ENCODE results near the gene SLC38A8.

The SLC38A8 gene

GRCh38 chr16:84021488-84021887, 21.1 kb downstream of the SLC38A8 start:
- no peaks in the 10 kb centered on the region for H3K27me3 ChIP-seq (ENCODE audit: control insufficient read depth, insufficient read depth, low read length)
- no peak overlapping the region for H3K9ac ChIP-seq (ENCODE audit: low read depth, low read length)
- no peak overlapping the region for H3K4me3 ChIP-seq (ENCODE audit: low read depth, low read length)
- no peaks in the 10 kb centered on the region for H3K36me3 ChIP-seq (ENCODE audit: control insufficient read depth, insufficient read depth, low read length)
- no peaks in the 10 kb centered on the region for H3K4me1 ChIP-seq (ENCODE audit: control insufficient read depth, insufficient read depth, low read length)
- no peaks in the 10 kb centered on the region for H3K9me3 ChIP-seq (ENCODE audit: control insufficient read depth, insufficient read depth, low read length)

GRCh38 chr16:84020353-84020752, 22.2 kb downstream of the SLC38A8 start:
- no peaks in the 10 kb centered on the region for H3K36me3 ChIP-seq (ENCODE audit: control insufficient read depth, insufficient read depth, low read length)
- H3K9ac ChIP-seq (ENCODE audit: low read depth, low read length) = no peak overlapping the region
- no peak overlapping the region for H3K4me3 ChIP-seq (ENCODE audit: low read depth, low read length)
- no peaks in the 10 kb centered on the region for H3K27me3 ChIP-seq (ENCODE audit: control insufficient read depth, insufficient read depth, low read length)
- no peaks in the 10 kb centered on the region for H3K9me3 ChIP-seq (ENCODE audit: control insufficient read depth, insufficient read depth, low read length)
- no peaks in the 10 kb centered on the region for H3K4me1 ChIP-seq (ENCODE audit: control insufficient read depth, insufficient read depth, low read length)

GRCh38 chr16:84018710-84019109, 23.9 kb downstream of the SLC38A8 start:
- no peaks in the 10 kb centered on the region for H3K9me3 ChIP-seq (ENCODE audit: control insufficient read depth, insufficient read depth, low read length)
- H3K27me3 ChIP-seq (ENCODE audit: control insufficient read depth, insufficient read depth, low read length) = no peaks in the 10 kb centered on the region
- H3K9ac ChIP-seq (ENCODE audit: low read depth, low read length) = no peak overlapping the region
- H3K36me3 ChIP-seq (ENCODE audit: control insufficient read depth, insufficient read depth, low read length) = no peaks in the 10 kb centered on the region
- H3K4me1 ChIP-seq (ENCODE audit: control insufficient read depth, insufficient read depth, low read length) = peaks cover 6% of the 10 kb centered on the region
- H3K4me3 ChIP-seq (ENCODE audit: low read depth, low read length) = no peak overlapping the region

- no peak overlapping the region for H3K4me3 ChIP-seq (ENCODE audit: low read depth, low read length)
- H3K9ac ChIP-seq (ENCODE audit: low read depth, low read length) = no peak overlapping the region
- no peaks in the 10 kb centered on the region for H3K9me3 ChIP-seq (ENCODE audit: control insufficient read depth, insufficient read depth, low read length)
- H3K4me1 ChIP-seq (ENCODE audit: control insufficient read depth, insufficient read depth, low read length) = peaks cover 6% of the 10 kb centered on the region
- peaks cover 3% of the 10 kb centered on the region for H3K27me3 ChIP-seq (ENCODE audit: control insufficient read depth, insufficient read depth, low read length)
- no peaks in the 10 kb centered on the region for H3K36me3 ChIP-seq (ENCODE audit: control insufficient read depth, insufficient read depth, low read length)
These were observed 26.1 kb downstream of the SLC38A8 start for GRCh38 chr16:84016477-84016876.

GRCh38 chr16:84015399-84015798, 27.2 kb downstream of the SLC38A8 start:
- H3K27me3 ChIP-seq (ENCODE audit: control insufficient read depth, insufficient read depth, low read length) = peaks cover 3% of the 10 kb centered on the region
- peaks cover 6% of the 10 kb centered on the region for H3K4me1 ChIP-seq (ENCODE audit: control insufficient read depth, insufficient read depth, low read length)

GRCh38 chr16:84014570-84015327, 27.8 kb downstream of the SLC38A8 start:
- no peak overlapping the region for H3K9ac ChIP-seq (ENCODE audit: low read depth, low read length)

More at GRCh38 chr16:84015399-84015798, 27.2 kb downstream of the SLC38A8 start:
- H3K9me3 ChIP-seq (ENCODE audit: control insufficient read depth, insufficient read depth, low read length) = no peaks in the 10 kb centered on the region
- H3K36me3 ChIP-seq (ENCODE audit: control insufficient read depth, insufficient read depth, low read length) = no peaks in the 10 kb centered on the region
- H3K4me3 ChIP-seq (ENCODE audit: low read depth, low read length) = no peak overlapping the region
- H3K9ac ChIP-seq (ENCODE audit: low read depth, low read length) = no peak overlapping the region

GRCh38 chr16:84013787-84014569, 28.6 kb downstream of the SLC38A8 start:
- Histone ChIP-seq H3K9ac (ENCODE audit: low read depth, low read length) (no peak overlapping the region), H3K4me1 (ENCODE audit: control insufficient read depth, insufficient read depth, low read length) (peaks cover 6% of the 10 kb centered on the region), H3K9me3 (ENCODE audit: control insufficient read depth, insufficient read depth, low read length) (no peaks in the 10 kb centered on the region), H3K27me3 (ENCODE audit: control insufficient read depth, insufficient read depth, low read length) (peaks cover 3% of the 10 kb centered on the region), H3K36me3 (ENCODE audit: control insufficient read depth, insufficient read depth, low read length) (no peaks in the 10 kb centered on the region), H3K4me3 (ENCODE audit: low read depth, low read length) (no peak overlapping the region)

More at GRCh38 chr16:84014570-84015327, 27.8 kb downstream of the SLC38A8 start:
- Histone ChIP-seq H3K4me3 (ENCODE audit: low read depth, low read length) (peak overlapping the region; percentile 30), H3K9me3 (ENCODE audit: control insufficient read depth, insufficient read depth, low read length) (no peaks in the 10 kb centered on the region), H3K36me3 (ENCODE audit: control insufficient read depth, insufficient read depth, low read length) (no peaks in the 10 kb centered on the region), H3K4me1 (ENCODE audit: control insufficient read depth, insufficient read depth, low read length) (peaks cover 6% of the 10 kb centered on the region), H3K27me3 (ENCODE audit: control insufficient read depth, insufficient read depth, low read length) (peaks cover 3% of the 10 kb centered on the region)

- no peaks in the 10 kb centered on the region for H3K36me3 ChIP-seq (ENCODE audit: control insufficient read depth, insufficient read depth, low read length)
- H3K9me3 ChIP-seq (ENCODE audit: control insufficient read depth, insufficient read depth, low read length) = no peaks in the 10 kb centered on the region
- peaks cover 3% of the 10 kb centered on the region for H3K27me3 ChIP-seq (ENCODE audit: control insufficient read depth, insufficient read depth, low read length)
- H3K9ac ChIP-seq (ENCODE audit: low read depth, low read length) = no peak overlapping the region
- H3K4me3 ChIP-seq (ENCODE audit: low read depth, low read length) = no peak overlapping the region
- H3K4me1 ChIP-seq (ENCODE audit: control insufficient read depth, insufficient read depth, low read length) = no peaks in the 10 kb centered on the region
These were observed 33.3 kb downstream of the SLC38A8 start for GRCh38 chr16:84009282-84009681.

- Histone ChIP-seq H3K27me3 (ENCODE audit: control insufficient read depth, insufficient read depth, low read length) (peaks cover 3% of the 10 kb centered on the region), H3K36me3 (ENCODE audit: control insufficient read depth, insufficient read depth, low read length) (no peaks in the 10 kb centered on the region), H3K9me3 (ENCODE audit: control insufficient read depth, insufficient read depth, low read length) (no peaks in the 10 kb centered on the region), H3K4me1 (ENCODE audit: control insufficient read depth, insufficient read depth, low read length) (no peaks in the 10 kb centered on the region), H3K4me3 (ENCODE audit: low read depth, low read length) (no peak overlapping the region), H3K9ac (ENCODE audit: low read depth, low read length) (no peak overlapping the region)
These were observed 34.6 kb downstream of the SLC38A8 start for GRCh38 chr16:84007965-84008364.

GRCh38 chr16:84007520-84007919, 35.1 kb downstream of the SLC38A8 start:
- H3K9me3 ChIP-seq (ENCODE audit: control insufficient read depth, insufficient read depth, low read length) = no peaks in the 10 kb centered on the region

GRCh38 chr16:84005391-84005790, 37.2 kb downstream of the SLC38A8 start:
- Histone ChIP-seq H3K36me3 (ENCODE audit: control insufficient read depth, insufficient read depth, low read length) (no peaks in the 10 kb centered on the region), H3K9me3 (ENCODE audit: control insufficient read depth, insufficient read depth, low read length) (no peaks in the 10 kb centered on the region), H3K27me3 (ENCODE audit: control insufficient read depth, insufficient read depth, low read length) (no peaks in the 10 kb centered on the region), H3K4me3 (ENCODE audit: low read depth, low read length) (no peak overlapping the region), H3K4me1 (ENCODE audit: control insufficient read depth, insufficient read depth, low read length) (no peaks in the 10 kb centered on the region), H3K9ac (ENCODE audit: low read depth, low read length) (no peak overlapping the region)

More at GRCh38 chr16:84007520-84007919, 35.1 kb downstream of the SLC38A8 start:
- Histone ChIP-seq H3K4me1 (ENCODE audit: control insufficient read depth, insufficient read depth, low read length) (no peaks in the 10 kb centered on the region), H3K36me3 (ENCODE audit: control insufficient read depth, insufficient read depth, low read length) (no peaks in the 10 kb centered on the region), H3K4me3 (ENCODE audit: low read depth, low read length) (no peak overlapping the region), H3K27me3 (ENCODE audit: control insufficient read depth, insufficient read depth, low read length) (peaks cover under 1% of the 10 kb centered on the region), H3K9ac (ENCODE audit: low read depth, low read length) (no peak overlapping the region)

GRCh38 chr16:84004442-84004841, 38.2 kb downstream of the SLC38A8 start:
- no peak overlapping the region for H3K4me3 ChIP-seq (ENCODE audit: low read depth, low read length)
- no peak overlapping the region for H3K9ac ChIP-seq (ENCODE audit: low read depth, low read length)
- H3K9me3 ChIP-seq (ENCODE audit: control insufficient read depth, insufficient read depth, low read length) = no peaks in the 10 kb centered on the region
- no peaks in the 10 kb centered on the region for H3K36me3 ChIP-seq (ENCODE audit: control insufficient read depth, insufficient read depth, low read length)
- no peaks in the 10 kb centered on the region for H3K4me1 ChIP-seq (ENCODE audit: control insufficient read depth, insufficient read depth, low read length)
- no peaks in the 10 kb centered on the region for H3K27me3 ChIP-seq (ENCODE audit: control insufficient read depth, insufficient read depth, low read length)
